ENCODE data around the gene C14orf93.

C14orf93 gene

DNA sequence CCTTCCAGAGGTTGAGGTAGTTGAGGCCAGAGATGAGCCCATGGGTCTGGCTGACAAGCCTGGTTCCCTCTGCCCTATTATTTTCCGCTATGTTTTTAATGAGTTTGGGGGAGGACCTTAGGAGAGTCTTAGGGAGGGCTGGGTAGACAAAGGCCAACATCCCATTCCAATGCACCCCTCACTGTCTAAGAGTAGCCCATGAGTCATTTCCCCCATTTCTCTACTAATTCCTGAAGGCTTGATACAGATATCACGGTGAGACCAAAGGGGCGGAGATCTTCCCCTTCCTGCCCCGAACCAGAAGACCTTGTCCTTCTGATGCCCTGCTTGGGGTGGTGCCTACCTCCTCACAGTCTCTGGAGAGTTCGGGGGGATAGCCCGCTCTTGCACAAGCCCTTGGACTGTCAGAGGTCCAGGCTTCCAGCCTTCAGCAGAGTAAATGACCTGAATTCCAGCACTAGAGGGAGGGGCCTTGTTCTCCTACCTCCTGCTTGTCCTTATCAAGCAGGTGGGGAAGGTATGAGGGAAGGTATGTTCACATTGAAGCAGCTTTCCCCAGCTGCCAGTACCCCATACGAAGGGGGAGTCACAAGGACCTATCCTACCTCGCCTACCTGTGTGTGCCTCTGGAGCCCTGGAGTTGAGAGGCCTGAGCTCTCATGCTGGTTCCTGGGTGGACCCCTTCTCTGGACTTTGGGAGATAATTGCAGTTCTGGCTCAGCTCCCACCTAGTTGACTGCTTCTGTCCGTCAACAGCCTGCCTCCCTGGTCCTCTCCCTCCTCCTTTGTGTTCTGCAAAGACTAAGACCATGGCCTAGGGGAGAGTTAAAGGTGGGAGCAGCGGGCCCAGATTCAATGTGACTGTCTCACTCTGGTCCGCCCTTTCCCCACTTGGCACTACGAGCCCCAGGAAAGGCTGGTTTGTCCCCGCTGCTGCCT lies 35.7 kb upstream of the C14orf93 start:
- no peak for DNase-seq (ENCODE audit: low read depth)

DNA sequence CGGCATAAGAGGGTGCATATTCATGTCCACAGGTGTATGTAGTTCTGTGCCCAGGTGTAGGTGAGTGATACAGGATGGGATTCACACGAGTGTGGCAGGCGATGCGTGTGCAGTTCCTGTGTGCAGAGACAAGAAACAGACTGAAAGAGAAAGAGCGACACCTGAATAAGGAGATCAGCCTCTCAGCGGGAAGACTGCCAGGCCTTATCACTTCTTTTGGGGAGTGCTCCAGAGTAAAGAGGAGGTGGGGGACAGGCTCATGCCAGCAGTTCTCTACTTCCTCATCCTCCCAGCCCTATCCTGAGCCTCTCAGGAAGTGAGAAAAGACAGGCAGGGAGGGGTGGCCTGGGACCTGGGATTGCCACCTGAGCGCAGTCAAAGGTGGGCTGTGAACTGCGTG lies 34.9 kb upstream of the C14orf93 start:
- DNase-seq (ENCODE audit: low read depth) = no peak

DNA sequence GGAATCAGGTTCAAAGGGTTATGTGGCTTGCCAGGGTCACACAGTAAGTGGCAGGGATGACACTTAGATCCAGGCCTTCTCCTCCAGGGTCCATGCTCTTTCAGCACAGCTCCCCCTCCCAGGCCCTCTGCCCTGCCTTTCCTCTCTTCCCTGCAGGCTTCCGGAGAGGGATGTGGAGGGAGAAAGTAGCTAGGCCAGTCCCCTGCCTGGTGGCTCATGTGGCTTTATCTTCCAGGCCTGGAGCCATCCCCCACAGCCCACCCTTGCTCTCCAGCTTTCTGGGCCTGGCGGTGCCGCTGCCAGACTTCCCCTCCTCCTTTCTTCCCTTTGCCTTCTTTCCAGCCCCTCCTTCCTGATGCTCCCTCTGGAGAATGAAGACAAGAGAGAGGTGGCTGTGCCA lies 33.8 kb upstream of the C14orf93 start:
- no peak for DNase-seq (ENCODE audit: low read depth)

DNA sequence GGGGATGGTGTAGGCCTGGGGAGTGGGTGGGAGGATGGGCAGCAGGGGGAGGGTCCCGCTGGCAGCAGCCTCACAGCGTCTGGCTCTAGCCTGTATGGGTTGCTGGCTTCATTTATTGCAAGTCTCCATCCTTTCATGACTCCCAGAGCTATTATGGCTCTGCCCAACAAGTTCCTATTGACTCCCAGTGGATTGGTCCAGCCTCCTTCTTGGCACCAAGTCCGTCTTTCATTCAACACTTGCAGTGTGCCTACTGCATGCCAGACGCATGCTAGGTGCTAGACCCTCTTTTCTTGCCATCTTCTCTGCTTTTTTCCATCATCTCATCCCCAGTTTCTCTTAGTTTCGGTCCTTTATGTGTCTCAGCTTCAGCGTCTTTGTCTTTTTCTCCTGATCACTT lies 33.2 kb upstream of the C14orf93 start:
- DNase-seq (ENCODE audit: low read depth) = no peak

DNA sequence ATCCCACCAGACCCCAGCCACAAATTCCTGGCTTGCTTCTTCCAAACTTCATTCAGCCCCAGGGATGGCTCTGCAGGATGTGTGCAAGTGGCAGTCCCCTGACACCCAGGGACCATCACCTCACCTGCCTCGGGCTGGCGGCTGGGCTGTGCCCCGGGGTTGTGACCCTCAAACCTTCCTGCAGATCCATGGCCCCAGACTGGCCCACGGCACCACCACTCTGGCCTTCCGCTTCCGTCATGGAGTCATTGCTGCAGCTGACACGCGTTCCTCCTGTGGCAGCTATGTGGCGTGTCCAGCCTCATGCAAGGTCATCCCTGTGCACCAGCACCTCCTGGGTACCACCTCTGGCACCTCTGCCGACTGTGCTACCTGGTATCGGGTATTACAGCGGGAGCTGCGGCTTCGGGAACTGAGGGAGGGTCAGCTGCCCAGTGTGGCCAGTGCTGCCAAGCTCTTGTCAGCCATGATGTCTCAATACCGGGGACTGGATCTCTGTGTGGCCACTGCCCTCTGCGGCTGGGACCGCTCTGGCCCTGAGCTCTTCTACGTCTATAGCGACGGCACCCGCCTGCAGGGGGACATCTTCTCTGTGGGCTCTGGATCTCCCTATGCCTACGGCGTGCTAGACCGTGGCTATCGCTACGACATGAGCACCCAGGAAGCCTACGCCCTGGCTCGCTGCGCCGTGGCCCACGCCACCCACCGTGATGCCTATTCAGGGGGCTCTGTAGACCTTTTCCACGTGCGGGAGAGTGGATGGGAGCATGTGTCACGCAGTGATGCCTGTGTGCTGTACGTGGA lies 32.4 kb upstream of the C14orf93 start, which contains the start of gene PSMB11:
TSS of gene PSMB11 (plus strand) at position 51 of the 804 bp plus-strand sequence. CDS start at position 65, 14 bp downstream.
- no peak for DNase-seq (ENCODE audit: low read depth)

DNA sequence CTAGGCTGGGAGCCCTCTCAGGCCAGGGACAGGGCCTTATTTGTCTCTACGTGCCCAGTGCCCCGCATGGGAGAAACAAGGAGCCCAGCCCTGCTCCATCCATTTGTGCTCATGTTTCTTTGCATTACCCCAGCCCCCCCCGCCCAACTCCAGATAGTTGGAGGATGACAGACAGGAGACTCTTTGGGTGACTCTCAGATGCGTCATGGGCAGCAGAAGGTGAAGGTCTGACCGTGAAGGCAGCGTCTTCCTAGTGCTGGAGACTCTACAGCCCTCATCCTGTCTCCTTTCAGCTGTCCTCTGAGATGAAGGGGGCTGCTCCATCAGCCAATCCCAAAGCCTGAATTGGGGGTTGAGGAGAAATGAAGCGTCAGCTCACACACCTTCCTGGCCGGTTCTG lies 31.8 kb upstream of the C14orf93 start:
- no peak for DNase-seq (ENCODE audit: low read depth)

DNA sequence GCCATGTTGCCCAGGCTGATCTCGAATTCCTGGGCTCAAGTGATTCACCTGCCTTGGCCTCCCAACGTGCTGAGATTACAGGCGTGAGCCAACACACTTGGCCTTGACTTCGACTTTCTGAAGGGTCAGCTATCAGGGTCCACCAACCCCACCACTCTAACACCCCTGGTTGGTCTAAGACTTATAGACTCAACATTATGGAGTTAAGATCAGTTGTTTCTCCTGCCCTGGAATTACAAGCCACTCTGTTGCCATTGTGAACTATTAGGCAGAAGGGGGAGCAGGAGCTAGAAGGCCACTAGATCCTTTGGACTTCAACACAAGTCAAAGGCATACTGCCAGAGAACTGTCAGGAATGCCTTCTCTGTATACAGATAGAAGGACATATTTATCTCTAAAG lies 30.2 kb upstream of the C14orf93 start:
- DNase-seq (ENCODE audit: low read depth) = no peak

DNA sequence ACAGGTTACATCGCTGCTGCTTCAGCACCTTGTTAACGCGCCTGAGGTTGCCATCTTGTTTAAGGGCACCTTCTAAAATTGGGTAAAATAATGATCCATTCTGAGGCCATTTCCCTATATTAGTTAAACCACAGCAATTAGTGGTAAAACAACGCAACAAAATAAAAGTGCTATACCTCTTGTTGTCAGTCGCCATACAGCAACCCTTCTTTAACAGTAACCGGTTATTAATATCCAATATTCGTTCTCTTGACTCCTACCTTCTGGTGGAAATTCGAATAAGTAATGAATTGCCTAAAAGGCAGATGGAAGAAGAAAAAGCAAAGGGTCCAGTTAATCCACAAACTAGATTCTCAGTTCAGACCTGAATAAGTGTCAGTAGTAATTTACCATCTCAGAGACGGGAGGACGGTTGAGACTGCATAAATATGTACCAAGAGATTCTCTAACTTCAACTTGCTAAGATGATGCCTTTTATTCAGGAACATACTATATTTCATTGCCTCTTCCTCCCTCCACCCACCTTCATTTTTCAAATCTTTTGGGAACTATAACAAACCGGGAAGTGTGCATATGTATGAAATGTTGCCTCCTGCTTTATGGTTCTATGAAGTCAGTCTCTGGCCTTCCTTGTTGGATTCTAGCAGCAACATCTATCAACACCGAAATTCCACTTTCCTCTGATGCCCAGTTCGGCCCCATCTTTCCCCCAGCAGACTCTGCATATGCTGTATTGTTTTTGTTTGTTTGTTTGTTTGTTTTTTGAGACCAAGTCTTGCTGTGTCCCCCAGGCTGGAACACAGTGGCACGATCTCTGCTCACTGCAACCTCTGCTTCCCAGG lies 25.6 kb upstream of the C14orf93 start:
- no peak for DNase-seq (ENCODE audit: low read depth)

DNA sequence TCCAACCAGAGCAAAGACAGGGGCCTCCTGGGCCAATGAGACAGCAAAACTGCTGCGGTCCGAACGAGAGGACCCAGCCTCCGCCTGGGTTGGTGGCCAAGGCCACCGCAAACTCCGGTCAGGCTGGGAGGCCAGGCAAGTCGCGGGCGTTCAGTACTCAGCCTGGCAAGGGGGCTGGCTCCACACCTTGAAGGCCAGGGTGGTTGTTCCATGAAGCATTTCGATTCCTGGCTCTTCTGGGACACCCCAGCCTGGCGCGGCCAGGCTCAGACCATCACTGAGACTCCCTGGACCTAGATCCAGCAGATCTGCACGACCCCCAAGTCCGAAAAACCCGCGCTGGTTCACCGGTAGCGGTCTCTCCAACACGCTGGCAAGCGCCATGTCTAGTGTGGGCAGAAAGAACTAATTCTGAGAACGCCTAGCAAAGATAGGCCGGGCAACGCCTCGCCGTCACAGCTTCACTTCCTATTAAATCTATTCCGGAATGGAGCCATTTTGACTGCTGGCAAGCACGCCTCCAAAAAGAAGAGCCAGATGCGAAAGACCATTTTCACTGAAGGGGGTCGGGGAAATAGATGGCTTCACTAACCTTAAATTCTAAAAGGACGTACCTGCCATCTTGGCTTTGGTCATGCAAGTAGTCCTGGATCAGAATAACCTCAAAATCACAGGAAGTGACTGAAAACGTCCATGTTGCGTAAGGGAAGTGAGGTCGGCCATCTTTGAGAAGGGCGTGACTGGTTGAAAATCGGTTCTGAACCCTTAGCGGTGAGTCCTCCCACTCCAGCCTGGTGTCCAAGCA lies 24.8 kb upstream of the C14orf93 start, which contains the start of gene PSMB5:
TSS of gene PSMB5 (minus strand) at position 403 of the 805 bp plus-strand sequence. CDS start at position 384, 19 bp downstream.
- peak; percentile 91 for DNase-seq (ENCODE audit: low read depth)

DNA sequence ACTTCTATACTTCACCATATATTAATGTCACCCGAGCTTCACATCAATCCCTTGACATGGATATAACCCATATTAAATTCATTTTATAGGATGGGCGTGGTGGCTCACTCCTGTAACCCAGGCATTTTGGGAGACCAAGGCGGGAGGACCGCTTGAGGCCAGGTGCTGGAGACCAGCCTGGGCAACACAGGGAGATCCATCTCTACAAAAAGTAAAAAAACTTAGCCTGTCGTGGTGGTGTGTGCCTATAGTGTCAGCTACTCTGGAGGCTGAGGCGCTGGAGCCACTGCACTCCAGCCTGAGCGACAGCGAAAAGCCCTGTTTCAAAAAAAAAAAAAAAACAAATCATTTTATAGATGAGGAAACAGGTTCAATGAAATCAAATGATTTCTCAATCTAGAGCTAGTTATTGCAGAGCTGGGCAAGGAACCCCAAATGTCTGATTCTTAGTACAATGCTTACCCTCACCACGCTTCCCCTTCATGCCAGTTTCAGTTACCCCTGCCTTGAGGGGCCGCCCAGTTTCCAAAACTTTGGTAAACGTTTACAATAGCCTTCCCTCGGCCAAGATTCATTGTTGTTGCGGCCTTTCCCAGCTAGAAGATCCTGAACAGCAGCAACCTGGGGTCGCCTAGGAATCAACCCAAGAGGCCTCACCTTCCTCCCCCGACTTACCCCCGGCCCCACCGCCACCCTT lies 24.0 kb upstream of the C14orf93 start:
- no peak for DNase-seq (ENCODE audit: low read depth)

DNA sequence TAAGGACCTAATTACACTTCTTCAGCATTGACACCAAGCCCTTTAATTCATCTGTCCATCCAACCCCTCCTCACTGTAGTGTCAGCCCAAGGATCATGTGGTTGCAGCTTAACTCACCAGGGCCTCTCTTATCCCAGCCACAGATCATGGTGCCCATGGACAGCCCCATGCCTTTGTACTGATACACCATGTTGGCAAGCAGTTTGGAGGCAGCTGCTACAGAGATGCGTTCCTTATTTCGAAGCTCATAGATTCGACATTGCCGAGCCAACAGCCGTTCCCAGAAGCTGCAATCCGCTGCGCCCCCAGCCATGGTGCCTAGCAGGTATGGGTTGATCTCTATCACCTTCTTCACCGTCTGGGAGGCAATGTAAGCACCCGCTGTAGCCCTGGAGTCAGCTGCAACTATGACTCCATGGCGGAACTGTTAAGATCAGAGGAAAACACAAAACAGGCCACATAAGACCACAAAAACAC lies 23.3 kb upstream of the C14orf93 start:
- DNase-seq (ENCODE audit: low read depth) = no peak

DNA sequence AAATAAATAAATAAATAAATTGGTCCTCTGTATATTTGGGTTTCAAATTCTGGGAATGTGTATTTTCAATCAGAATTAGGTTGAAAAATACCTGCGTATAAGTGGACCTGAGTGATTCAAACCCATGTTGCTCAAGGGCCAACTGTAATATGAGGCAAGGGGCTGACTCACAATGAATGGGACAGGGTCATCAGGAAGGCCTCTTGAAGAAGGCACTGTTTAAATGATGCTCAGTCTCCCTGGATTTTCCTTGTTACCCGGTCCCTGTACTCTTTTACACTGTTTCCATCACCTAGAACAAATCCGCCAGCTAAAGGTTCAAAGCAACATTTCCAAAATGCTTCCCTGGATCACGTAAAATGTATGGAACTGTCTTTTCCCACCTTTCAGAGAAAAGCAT lies 21.0 kb upstream of the C14orf93 start:
- no peak for DNase-seq (ENCODE audit: low read depth)

DNA sequence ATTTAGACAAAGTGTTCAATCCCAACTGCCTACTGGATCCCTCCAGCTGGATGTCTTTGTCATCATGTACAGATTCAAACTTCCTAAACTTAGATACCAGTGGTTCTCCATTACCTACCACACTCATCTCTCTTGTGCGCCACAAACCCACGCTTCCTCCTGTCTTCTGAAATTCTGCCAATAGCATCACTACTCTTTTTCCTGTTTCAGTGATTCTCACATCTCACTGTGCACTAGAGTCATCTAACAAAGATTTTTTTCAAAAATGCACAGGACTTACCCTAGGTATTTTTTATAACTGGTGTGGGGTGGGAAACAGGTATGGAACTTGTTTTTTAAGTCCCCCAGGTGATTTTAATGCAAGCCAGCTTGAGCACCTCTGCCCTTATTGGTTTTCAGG lies 18.9 kb upstream of the C14orf93 start:
- DNase-seq (ENCODE audit: low read depth) = no peak

DNA sequence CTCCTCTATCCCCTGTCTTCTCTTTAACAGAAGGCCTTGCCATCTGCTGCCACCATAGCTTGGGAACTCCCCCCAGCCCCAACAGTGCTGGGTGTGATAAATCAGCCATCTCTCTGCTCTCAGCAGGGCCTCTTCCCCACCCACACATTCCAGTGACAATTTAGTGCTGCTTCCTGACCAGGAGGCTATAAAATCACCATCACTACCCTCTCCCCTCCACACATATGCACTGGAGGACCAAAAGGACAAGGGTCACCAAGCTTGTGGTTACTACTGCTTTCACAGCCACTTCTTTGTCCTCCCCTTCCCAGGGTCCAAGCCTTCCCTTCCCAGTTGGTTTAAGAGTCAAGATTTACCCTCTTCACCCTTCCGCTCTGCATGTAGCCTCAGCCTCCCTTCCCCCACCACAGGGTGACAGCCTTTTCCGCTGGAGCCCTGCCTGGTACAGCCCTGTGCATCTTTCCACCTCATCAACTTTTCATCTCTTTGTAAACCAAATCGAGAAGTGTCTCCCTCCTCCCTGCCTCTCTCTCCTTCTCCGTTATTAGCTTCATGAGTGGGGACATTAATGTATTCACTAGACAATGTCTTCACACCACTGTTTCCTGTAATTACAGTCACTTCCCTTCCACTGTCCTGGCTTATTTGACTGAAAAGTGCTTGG lies 15.3 kb upstream of the C14orf93 start:
- DNase-seq (ENCODE audit: low read depth) = no peak

DNA sequence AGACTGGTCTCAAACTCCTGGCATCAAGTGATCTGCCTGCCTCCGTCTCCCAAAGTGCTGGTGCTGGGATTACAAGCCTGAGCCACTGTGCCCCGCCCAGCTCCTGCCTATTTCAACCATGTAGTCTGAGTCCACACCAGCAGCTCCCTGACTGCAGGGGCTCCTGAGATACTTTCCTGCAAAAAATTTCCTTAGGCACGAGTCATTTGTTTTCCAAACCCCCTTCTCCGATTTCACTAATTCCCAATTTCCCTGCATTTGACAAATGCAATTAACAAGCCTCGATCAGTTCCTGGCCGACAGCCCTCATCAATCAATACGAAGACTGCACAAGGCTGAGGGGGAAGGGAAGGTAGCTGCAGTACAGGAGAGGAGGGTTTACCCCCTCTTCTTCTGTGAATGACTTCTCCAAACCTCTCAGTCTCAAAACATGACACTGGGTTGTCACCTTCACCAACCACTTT lies 14.7 kb upstream of the C14orf93 start:
- no peak for DNase-seq (ENCODE audit: low read depth)

DNA sequence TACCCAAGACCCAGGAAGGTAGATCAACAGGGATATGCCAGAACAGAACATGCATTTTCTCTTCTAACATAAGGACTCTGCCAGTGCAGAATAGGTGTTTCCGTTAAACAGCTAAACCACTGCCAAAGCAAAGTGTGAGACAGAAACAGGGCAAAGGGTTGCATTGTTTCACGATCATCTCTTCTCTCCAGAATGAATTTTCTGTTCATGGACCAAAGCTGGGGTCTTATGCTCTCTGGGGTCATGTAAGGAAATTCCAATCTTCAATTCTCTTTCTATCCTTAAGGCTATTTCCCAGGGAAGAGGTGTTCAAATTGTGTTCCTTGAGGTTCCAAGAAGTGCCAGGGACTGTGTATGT lies 13.8 kb upstream of the C14orf93 start:
- DNase-seq (ENCODE audit: low read depth) = no peak

DNA sequence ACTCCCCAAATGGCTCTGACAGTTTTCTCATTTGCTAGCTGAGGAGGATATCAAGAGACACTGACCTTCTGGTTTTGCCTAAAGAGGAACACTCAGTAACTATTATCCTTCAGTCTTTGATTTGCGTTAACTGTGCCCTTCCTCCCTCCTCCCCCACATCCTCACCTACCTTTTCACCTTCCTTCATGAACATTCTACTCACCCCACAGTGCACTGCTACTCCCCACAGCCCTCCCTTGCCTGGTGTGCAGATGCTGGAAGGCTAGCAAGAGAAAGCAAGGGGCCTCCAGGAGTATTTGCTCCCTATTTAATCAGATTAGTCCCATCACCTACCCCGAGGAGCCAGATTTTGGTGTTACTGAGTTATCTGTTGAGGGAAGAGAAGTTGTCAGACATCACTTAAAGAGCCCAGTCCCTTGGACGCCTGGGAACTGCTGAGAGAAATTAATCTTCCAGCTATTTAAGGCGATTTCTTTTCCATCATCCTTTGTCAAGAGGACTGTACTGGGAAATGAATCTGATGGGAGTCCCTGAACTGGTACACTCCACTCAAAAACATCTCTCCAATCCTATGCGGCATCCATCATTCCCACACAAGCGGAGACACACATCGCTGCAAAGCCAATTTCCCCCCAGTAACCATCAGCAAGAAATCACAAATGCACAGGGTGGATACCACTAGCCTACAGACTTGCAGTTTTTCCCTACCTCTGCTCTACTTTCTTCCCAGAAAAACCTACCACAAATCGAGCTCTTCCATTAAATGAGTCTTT lies 13.3 kb upstream of the C14orf93 start:
- DNase-seq (ENCODE audit: low read depth) = no peak

DNA sequence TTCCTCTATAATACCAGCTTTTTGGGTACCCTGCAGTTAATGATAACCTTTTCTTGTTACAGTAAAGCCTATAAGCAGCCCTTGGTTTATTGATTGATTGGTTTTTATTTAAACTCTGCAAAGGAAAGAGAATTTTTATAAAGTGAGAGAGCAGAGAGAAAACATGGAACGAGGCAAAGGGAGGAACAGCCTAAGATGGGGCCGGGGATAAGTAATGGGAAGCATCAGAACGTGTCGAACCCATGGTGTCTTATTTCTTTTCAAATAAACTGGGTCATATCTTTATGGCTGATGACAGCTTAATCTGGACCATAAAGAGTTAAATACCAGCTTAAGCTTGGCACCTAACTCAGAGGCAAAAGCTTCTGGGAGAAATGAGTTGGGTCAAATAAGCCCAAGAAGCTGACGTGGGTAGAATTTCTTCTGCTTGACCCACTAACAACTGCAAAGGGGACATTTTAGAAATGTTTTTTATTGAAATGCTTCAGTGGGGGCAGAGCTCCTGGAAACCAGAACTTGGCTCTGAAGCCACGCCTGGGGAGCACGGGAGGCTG lies 12.0 kb upstream of the C14orf93 start:
- no peak for DNase-seq (ENCODE audit: low read depth)

DNA sequence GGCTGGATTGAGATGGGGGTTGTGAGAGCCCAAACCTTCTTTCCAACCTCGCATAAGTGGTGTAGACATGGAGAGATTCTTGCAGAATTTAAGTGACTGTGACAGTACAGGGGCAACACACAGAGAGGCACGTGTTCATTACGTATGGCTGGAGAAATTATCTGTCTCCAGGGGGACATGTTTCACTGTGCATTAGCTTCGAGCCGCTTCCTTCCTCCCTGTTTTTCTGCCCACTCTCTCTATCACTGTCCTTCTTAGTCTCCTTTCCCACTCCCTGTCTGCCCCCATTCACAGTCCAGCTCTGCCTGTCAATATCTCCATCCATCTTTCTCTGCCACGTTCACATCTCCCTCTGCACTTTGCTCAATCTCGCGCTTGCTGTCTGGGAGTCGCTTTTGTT lies 11.5 kb upstream of the C14orf93 start:
- DNase-seq (ENCODE audit: low read depth) = no peak
